ENCODE measurements around the gene BAIAP2L2.

Gene BAIAP2L2

DNA sequence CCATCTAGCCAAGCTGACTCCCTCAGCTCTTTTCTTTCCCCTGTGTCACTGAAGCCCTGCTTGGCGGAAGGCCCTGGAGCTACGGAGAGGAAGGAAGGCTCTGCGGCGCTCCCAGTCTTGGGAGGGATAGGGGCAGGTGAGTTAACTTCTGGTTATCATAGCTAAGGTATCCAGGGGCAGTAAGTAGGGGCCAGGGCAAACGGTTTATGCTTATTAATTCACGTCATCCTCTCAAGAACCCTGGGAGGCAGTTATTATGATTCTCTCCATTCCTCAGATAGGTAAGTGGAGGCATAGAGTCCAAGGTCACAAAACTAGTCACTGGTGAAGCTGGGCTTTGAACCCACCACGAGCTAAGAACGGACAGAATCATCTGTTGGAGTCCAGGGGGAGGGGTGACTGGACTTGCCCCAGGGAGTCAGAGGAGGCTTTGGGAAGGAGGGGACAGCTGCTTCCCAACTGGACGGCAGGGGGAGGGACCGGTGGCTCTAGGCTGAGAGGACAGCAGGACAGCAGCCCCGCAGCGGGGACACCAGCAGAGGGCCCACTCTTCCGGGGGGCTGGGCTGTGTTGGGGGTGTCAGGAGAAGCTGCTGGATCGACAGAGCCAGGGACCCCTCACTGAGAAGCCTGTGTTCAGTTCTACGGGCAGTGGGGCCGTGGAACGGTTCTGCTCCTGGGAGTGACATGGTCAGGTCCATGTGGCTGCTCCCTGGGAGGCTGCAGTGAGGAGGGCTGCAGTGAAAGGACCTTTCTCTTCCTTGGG, 3.5 kb downstream of the BAIAP2L2 start:
- DNase-seq = no peak

- DNase-seq = no peak
Observed at GRCh38 chr22:38104084-38104483, 6.4 kb downstream of the BAIAP2L2 start.

DNA sequence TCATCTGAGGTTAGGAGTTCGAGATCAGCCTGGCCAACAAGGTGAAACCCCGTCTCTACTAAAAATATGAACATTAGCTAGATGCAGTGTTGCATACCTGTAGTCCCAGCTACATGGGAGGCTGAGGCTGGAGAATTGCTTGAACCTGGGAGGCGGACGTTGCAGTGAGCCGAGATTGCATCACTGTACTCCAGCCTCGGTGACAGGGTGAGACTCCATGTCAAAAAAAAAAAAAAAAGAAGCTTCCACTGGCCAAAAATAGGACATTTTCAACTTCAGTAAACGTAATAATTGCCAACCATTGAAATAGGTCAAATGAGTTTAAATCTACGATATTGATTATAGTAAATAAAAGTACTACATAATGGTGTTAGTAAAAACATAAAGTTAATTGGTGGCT, 6.8 kb downstream of the BAIAP2L2 start:
- no peak for DNase-seq

DNA sequence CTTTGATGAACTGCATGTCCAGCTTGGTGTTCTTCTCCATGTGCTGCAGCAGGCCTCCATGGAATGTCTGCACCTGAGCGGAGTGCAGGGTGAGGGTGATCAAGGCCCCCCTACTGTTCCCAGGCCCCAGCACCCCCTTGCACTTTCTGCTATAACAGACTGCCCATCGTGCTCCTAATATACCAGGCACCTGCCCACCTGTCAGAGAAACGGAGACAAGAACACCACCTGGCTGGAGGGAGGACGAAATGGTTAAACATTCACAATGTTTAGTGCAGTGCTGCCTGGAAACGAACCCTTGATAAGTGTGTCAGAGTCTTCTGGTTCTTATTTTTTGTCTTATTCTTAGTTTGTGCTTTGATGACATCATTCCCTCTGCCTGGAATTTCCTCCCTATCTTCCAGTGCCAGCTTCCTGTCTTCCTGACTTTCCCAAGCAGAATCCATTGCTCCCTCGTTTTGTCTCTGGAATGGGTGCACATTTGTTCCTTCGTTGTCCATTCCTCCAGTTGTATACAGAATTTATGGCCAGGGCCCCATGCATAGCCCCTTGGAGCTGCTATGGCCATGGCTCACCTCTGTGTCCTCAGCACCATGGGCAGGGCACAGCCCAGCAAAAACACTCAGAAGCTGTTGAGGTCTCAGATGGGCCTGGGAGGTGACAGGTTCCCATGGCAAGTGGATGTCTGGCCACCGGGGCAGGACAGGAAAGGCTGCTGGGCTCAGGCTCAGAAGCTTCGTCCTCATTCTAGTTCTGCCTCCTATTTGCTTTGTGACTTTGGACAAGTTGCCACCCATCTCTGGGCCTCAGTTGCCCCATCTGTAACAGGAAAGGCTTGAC, 11.9 kb downstream of the BAIAP2L2 start:
- DNase-seq = no peak

DNA sequence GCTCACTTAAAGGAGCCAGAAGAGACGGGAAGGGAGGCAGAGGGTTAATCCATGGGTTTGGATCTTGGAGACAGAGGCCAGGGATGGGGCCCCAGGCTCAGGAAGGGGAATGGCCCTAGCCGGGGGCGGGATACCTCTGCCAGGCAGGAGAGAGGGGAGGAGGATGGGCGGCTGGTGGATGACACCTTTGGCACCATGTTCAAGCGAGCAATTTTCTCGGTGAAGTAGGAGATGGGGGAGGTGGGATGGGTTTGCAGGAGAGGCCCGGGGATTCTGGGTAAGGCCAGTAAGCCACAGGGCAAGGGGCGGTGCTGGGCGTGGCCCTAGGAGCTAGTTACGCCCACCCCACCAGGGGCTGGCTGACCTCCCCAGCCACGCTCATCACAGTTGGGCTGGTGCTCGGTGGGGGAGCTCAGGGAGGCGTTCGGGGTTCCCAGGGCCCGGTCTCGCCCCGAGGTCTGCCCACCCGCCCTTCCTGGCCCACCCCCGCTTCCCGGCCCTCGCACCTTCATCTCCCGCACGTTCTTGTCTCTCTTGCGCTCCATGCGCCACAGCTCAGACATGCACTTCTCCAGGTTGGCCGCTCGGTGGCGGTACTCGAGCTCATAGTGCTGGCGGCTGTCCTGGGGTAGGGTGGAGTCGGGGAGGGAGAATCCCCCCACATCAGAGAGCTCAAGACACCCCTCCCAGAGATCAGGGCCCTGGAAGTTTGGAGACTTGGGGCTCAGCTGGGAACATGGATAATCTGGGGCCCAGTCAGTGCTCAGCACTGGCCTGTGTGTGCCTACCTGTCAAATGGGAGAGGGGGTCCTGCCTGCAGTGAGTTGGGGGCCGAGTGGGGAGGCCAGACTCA, 12.7 kb downstream of the BAIAP2L2 start:
- no peak for DNase-seq

DNA sequence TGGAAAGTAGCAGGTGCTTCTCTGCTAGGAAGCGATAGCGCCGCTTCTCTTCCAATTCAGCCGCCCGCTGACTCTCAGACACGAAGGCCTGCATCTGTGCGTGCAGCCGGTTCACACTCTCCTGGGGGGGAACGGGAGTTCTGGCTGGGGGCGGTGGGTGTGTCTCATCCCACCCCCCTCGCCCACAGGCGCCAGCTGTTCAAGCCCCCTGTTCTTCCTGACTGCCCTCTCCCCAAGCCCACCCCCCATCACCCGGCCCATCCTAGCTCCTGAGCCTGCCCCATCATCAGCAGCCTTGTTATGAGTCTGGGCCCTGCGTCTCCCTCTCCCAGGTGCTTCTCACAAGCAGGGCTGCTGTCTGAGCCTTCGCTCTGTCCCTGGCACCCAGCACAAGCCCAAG, 13.4 kb downstream of the BAIAP2L2 start:
- DNase-seq = no peak

DNA sequence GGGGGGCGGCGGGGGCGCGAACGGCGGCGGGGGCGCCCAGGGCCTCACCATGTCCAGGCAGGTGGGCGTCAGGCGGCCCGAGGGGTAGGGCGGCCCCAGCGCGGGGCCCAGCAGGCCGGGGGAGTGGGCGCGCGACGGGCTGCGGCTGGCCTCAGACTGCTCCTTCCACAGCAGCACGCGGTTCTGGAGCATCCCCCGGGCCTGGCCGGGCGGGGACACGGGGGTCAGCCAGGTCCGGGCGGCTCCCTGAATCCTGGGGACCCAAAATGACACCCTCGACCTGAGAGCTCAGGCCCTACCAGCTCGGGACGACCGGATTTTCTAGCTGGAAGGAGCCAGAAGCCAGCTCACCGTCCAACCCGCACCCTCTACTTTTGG, 21.0 kb downstream of the BAIAP2L2 start:
- DNase-seq = no peak

DNA sequence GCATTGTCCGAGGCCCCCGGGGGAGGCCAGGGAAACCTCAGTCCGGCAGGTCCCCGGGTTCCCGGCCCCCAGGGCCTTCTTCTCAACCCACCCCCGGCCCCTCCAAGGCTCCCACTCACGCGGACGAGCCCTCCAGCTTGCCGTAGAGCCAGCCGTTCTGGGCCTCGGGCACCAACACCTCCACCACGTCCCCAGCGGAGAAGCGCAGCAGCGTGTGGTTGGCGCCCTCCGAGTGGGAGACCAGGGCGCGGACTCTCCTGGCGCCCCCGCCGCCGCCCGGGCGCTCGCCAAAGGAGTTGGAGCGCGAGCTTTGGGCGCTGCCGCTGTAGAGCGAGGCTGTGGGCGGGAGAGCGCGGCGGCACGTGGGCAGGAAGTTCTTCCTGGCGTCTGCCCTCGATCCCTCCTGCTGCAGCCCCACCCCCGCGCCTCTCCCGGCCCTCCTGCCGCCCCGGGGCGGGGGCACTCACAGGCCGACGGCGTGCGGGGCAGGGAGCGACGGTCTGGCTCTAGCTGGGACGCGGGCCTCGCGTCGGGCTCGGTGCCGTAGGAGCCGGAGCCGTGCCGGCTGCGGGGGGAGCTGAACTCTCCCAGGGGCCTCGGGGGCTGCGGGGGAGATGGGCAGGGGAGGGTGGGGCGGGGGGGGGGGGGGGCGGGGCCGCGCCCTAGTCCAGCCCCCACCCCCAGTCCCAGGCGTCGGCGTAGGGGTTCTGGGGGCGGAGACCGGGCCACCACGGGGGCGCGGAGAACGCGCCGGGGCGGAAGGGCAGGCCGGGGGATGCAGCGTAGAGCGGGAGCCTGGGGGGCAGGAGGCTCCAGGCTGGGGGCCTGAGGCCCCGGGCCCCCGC, 21.6 kb downstream of the BAIAP2L2 start:
- no peak for DNase-seq

DNA sequence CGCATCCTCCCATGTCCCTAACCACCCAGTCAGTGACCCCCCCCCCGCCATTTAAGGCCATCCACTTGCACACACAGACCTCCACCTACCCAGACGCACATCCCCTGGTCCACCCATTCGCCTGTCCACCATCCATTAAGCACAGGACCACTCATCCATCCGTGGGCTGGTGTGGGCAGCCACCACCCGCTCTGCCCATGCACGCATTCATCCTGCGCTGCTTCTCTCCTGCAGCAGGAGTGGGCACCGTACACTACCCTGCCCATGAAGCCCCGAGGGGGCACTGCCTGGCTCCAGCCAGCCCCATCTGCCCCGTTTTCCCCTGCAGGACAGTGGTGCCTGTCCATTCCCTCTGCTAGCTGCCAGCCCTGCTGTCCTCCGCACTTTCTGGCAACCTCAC, 22.6 kb downstream of the BAIAP2L2 start:
- no peak for DNase-seq

GRCh38 chr22:38086942-38087341, 23.5 kb downstream of the BAIAP2L2 start:
- no peak for DNase-seq

GRCh38 chr22:38086001-38086845, 24.3 kb downstream of the BAIAP2L2 start:
- DNase-seq = no peak

GRCh38 chr22:38085501-38085900, 25.0 kb downstream of the BAIAP2L2 start:
- no peak for DNase-seq

DNA sequence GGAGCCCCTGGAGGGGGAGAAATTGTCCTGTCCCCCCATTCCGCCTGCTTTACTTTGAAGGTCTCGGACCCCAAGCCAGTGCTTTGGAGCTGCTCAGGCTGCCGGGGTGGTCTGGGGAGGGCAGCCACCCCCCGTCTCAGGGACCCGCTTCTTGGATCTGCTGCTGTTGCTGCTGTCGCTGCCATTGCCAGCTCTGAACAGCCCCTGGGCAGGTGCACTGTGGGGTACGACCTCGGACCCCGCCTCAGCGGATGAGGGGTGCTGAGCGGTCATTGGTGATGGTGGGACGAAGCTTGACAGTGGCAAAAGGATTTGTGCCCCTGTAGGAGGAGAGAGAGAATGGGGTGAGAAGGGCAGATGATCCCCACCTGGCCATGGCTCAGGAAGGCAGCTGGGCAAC, 25.4 kb downstream of the BAIAP2L2 start:
- DNase-seq = no peak

DNA sequence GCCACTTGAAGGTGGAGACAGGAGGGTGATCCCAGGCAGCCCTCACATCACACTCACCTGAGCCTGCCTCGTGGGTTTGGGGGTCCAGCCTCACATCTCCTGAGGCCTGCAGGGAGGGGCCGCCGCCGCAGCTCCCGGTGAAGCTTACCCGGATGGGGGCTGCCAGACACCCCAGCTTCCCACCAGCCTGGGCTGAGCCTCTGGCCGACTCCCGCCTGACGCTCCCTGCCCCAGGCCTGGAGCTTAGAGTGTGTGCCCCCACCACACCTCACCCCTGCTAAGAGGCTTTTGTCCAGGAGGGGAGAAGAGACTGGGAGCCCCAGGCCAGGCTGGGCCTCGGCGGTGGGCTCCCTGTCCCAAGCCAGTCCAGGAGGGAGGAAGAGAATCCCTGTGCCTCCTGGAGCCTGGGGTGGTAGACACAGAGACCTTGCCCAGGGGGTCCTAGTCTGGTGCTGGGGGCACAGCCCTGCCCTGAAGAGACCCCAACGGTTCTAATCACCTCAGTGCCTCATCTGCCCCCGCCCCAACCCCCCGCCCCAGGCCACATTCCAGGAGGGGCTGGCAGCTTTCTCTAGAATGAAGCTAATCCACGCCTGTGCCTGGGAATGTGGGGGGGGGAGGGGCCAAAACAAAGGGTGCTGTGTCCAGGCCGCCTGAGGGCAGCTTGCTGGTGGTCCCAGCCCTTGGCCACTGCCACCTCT, 26.4 kb downstream of the BAIAP2L2 start, which contains the start of gene SLC16A8:
Gene SLC16A8, minus strand, starts transcription at position 254 of the 701 bp plus-strand sequence. CDS start 1,311 bp downstream, outside the sequence.
- DNase-seq = no peak

- no peak for DNase-seq
Observed at GRCh38 chr22:38082986-38083710, 27.3 kb downstream of the BAIAP2L2 start.

GRCh38 chr22:38081941-38082828, 28.3 kb downstream of the BAIAP2L2 start:
- no peak for DNase-seq

- no peak for DNase-seq
Observed at GRCh38 chr22:38081636-38081940, 28.9 kb downstream of the BAIAP2L2 start.

DNA sequence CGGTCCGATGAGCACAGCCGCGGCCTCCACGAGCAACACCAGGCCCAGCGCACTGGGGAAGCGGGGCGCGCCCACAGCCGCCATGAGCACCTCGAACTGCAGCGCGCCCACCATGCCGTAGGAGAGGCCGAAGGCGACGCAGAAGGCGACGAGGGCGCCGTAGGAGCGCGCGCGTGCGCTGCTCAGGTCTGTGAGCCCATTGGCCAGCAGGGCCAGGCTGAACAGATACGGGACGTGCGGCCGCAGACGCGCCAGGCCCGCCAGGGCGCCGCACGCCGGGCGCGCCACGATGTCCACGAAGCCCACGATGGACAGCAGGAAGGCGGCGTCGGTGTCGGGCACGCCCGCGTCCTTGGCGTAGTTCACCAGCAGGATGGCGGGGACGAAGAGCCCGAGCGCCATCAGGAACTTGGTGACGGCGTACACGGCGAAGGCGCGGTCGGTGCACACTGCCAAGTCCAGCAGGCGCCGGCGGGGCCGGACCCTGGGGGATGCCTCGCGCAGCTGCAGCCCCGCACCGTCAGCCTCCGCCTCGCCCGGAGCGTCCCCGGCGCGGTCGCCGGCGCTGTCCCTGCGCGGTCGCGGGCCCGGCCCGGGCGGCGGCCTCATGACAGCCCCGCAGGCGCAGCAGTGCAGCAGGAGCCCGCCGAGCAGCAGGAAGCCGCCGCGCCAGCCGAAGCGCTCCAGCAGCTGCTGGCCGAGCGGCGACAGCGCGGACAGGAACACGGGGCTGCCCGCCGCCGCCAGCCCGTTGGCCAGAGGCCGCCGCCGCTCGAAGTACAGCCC, 29.4 kb downstream of the BAIAP2L2 start:
- DNase-seq = no peak
